ENCODE results near the gene TRIM59. TPM values are rescaled to one million over a fixed set of nuclear protein-coding genes. Genes with fewer than 3 reads are reported as not detected.

TRIM59 gene
- total RNA-seq, 2 donors from 2014 or later, result 0.50 to 0.76 TPM

DNA sequence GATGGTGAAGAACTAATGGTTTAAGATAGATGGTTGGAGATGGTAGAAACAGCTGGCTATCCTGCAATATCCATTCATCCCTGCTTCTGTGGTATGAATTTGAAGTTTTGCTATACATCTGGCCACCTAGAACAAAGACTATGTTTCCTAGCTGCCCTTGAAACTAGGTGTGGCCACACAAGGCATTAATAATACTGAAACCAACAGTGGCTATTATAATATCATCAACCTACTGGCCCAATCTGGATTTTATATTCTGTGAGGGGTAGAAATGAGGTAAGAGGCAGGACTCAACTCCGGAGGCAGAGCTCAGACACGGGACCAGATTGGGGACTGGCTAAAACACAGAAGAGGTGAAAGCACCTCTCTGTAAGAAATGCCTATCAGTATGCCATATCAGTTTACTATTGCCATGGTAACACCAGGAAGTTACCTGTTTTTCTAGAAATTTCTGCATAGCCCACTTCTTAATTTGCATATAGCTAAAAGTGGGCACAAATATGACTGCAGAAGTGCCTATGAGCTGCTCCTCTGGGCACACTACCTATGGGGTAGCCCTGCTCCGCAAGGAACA, 58.9 kb downstream of the TRIM59 start:
- DNase-seq (no peak), ATAC-seq (no peak)
- intact Hi-C loops (cut with DNase I), result no loop called here

Small RNAs within 50 kb of the gene (microRNA-seq; reads per million reads assigned to microRNA genes)
- gene MIR15B, result 442 to 870 reads per million in 2 donors
- 403 to 590 reads per million in 2 donors for gene MIR16-2

Other genes starting within 250 kb of the TRIM59 start
- gene C3orf80, start 224.4 kb downstream of the TRIM59 start, total RNA-seq, result under 1 TPM; 0.47 to 0.81 TPM
- gene IFT80, start 50.6 kb downstream of the TRIM59 start, total RNA-seq, result 10 to 100 TPM; 11.6 to 13.6 TPM
- gene SMC4, start 50.1 kb downstream of the TRIM59 start, total RNA-seq, result 10 to 100 TPM; 11.1 to 19.4 TPM
- gene KPNA4, start 115.8 kb upstream of the TRIM59 start, total RNA-seq, result 10 to 100 TPM; 88.2 to 95.7 TPM
- not detected for gene ARL14, start 227.4 kb upstream of the TRIM59 start, total RNA-seq